Esophagus muscularis mucosa (tissue), 4 donors: ENCODE measurements around the gene ADAMTS17. TPM values are rescaled to one million over a fixed set of nuclear protein-coding genes. Genes with fewer than 3 reads are reported as not detected.

Experiments
- DNase-seq: peaks from one replicate; pipeline ENCODE4 v3.0.0-alpha.2; 2017; ENCODE audit errors: extremely low spot score
- H3K27ac ChIP-seq, 4 donors: fragments of 200-600 bp; sonication (generic); replicated peaks in 1 of 4; 1 replicate in 3 of 4; 2 replicates in 1 of 4; pipeline ENCODE4 v1.5.1; 2016 to 2019; ENCODE audit warnings: mild to moderate bottlenecking in 1 of 4
- H3K27me3 ChIP-seq, 4 donors: fragments of 200-600 bp; sonication (generic); one replicate each; pipeline versions ENCODE4 v1.5.1 to v1.6.0; 2016 to 2019
- H3K36me3 ChIP-seq, 4 donors: fragments of 200-600 bp; sonication (generic); one replicate each; pipeline ENCODE4 v1.5.1; 2016 to 2019
- H3K4me1 ChIP-seq, 4 donors: fragments of 200-600 bp; sonication (generic); one replicate each; pipeline ENCODE4 v1.5.1; 2016 to 2019
- H3K4me3 ChIP-seq, 4 donors: fragments of 200-600 bp; sonication (generic); 1 replicate in 2 of 4; 2 replicates in 2 of 4; pipeline ENCODE4 v1.5.1; 2016 to 2019; ENCODE audit warnings: mild to moderate bottlenecking in 4 of 4, moderate library complexity in 1 of 4
- H3K9me3 ChIP-seq, 4 donors: fragments of 200-600 bp; sonication (generic); 1 replicate in 3 of 4; 2 replicates in 1 of 4; pipeline ENCODE4 v1.5.1; 2016 to 2019
- CTCF ChIP-seq, 3 experiments: fragments of 200-600 bp in 2 of 3; fragments of 450-650 bp in 1 of 3; sonication (generic) in 2 of 3; IDR thresholded peaks; one replicate each; pipeline ENCODE4 v1.5.1; 2017 to 2019; ENCODE audit warnings: antibody characterized with exemption in 3 of 3, mild to moderate bottlenecking in 2 of 3, moderate library complexity in 1 of 3
- EP300 ChIP-seq: sonication (generic); formaldehyde crosslinking; IDR thresholded peaks from one replicate; pipeline ENCODE4 v1.6.1; 2017; ENCODE audit warnings: antibody characterized with exemption
- POLR2A ChIP-seq: fragments of 450-650 bp; IDR thresholded peaks from one replicate; pipeline ENCODE4 v1.6.1; 2017; ENCODE audit warnings: antibody characterized with exemption, moderate library complexity, mild to moderate bottlenecking, low read depth
- POLR2AphosphoS5 ChIP-seq, 2 donors: sonication (generic); formaldehyde crosslinking; IDR thresholded peaks; one replicate each; pipeline ENCODE4 v1.6.1; 2017; ENCODE audit warnings: antibody characterized with exemption in 2 of 2
- WGBS: methylation state at CpG from one replicate; pipeline ENCODE4 v1.1.5; 2018; 5-methylcytosine and 5-hydroxymethylcytosine counted together
- intact Hi-C: fragments of 100-400 bp; cut with DNase I; formaldehyde crosslinking; loops from one replicate; pipeline ENCODE4 v1.15.1; 2023
- total RNA-seq, 4 donors: library from RNA; depleted of rRNA; stranded (reverse); fragments of >200 nt; gene quantifications; one replicate each; pipeline versions ENCODE4 v1.1.0 to v1.2.1, GENCODE V29; 2016

Gene ADAMTS17
- total RNA-seq, 4 donors from 2014 or later: 5.3 to 12.0 (median 6.6) TPM

- Histone ChIP-seq H3K27ac (no peak overlapping the region), H3K9me3 (no peaks in the 10 kb centered on the region), H3K4me3 (no peak overlapping the region), H3K27me3 (no peaks in the 10 kb centered on the region), H3K4me1 (peaks cover 0 to 36% (median 23%) of the 10 kb centered on the region in 4 donors), H3K36me3 (no peaks in the 10 kb centered on the region)
- DNase-seq: no peak
- WGBS: 90% methylated on average over 4 of the region's 4 CpGs
- no peak for TF ChIP-seq POLR2AphosphoS5 (IDR thresholded peaks at IDR 0.05)
- TF ChIP-seq POLR2A: no peak
- TF ChIP-seq EP300: no peak
- no peak for TF ChIP-seq CTCF (IDR thresholded peaks at IDR 0.05)
- intact Hi-C loops: no loop called here
Observed at GRCh38 chr15:100189849-100190248, 151.9 kb downstream of the ADAMTS17 start.

GRCh38 chr15:100189319-100189718 lies 152.5 kb downstream of the ADAMTS17 start:
- no peaks in the 10 kb centered on the region for H3K27me3 ChIP-seq
- H3K36me3 ChIP-seq: no peaks in the 10 kb centered on the region
- WGBS: 82% methylated on average over 6 of the region's 6 CpGs
- TF ChIP-seq EP300 (no peak), CTCF (IDR thresholded peaks at IDR 0.05) (no peak), POLR2AphosphoS5 (IDR thresholded peaks at IDR 0.05) (no peak), POLR2A (no peak)
- H3K4me1 ChIP-seq: peaks cover 0 to 31% (median 20%) of the 10 kb centered on the region in 4 donors
- H3K4me3 ChIP-seq: no peak overlapping the region
- no peaks in the 10 kb centered on the region for H3K9me3 ChIP-seq
- no peak overlapping the region for H3K27ac ChIP-seq
- intact Hi-C loops: no loop called here
- DNase-seq: no peak

- no peak overlapping the region for H3K4me3 ChIP-seq
- no peaks in the 10 kb centered on the region for H3K27me3 ChIP-seq
- no peak for TF ChIP-seq POLR2AphosphoS5 (IDR thresholded peaks at IDR 0.05)
- TF ChIP-seq CTCF (IDR thresholded peaks at IDR 0.05): no peak
- no peak for TF ChIP-seq EP300
- TF ChIP-seq POLR2A: no peak
- no peak for DNase-seq
- intact Hi-C loops: no loop called here
- 97% methylated on average over 8 of the region's 8 CpGs for WGBS
- H3K4me1 ChIP-seq: peaks cover 0 to 14% (median 11%) of the 10 kb centered on the region in 4 donors
- H3K27ac ChIP-seq: no peak overlapping the region
- no peaks in the 10 kb centered on the region for H3K9me3 ChIP-seq
- H3K36me3 ChIP-seq: no peaks in the 10 kb centered on the region
Observed at GRCh38 chr15:100187677-100188076, 154.1 kb downstream of the ADAMTS17 start.

- Histone ChIP-seq H3K4me1 (peaks cover 0 to 7% (median 4%) of the 10 kb centered on the region in 4 donors), H3K27ac (no peak overlapping the region), H3K9me3 (no peaks in the 10 kb centered on the region), H3K36me3 (no peaks in the 10 kb centered on the region), H3K27me3 (no peaks in the 10 kb centered on the region), H3K4me3 (no peak overlapping the region)
- no peak for TF ChIP-seq POLR2AphosphoS5 (IDR thresholded peaks at IDR 0.05)
- no peak for TF ChIP-seq EP300
- TF ChIP-seq CTCF (IDR thresholded peaks at IDR 0.05): no peak
- no peak for TF ChIP-seq POLR2A
- DNase-seq: no peak
- 81% methylated on average over 6 of the region's 6 CpGs for WGBS
- intact Hi-C loops: no loop called here
Observed at GRCh38 chr15:100186960-100187359, 154.8 kb downstream of the ADAMTS17 start.

- intact Hi-C loops: no loop called here
- no peak overlapping the region for H3K27ac ChIP-seq
- H3K9me3 ChIP-seq: no peaks in the 10 kb centered on the region
- no peaks in the 10 kb centered on the region for H3K27me3 ChIP-seq
- no peak for DNase-seq
- no peak for TF ChIP-seq CTCF (IDR thresholded peaks at IDR 0.05)
- no peak for TF ChIP-seq EP300
- TF ChIP-seq POLR2AphosphoS5 (IDR thresholded peaks at IDR 0.05): no peak
- no peak for TF ChIP-seq POLR2A
- peaks cover 0 to 2% (median under 1%) of the 10 kb centered on the region in 4 donors for H3K4me1 ChIP-seq
- WGBS: 84% methylated on average over 5 of the region's 5 CpGs
- no peak overlapping the region for H3K4me3 ChIP-seq
- no peaks in the 10 kb centered on the region for H3K36me3 ChIP-seq
Observed at GRCh38 chr15:100186366-100186765, 155.4 kb downstream of the ADAMTS17 start.
